Fibroblast of skin of scalp (primary cell): ENCODE measurements around the gene PAGE2.
"Not testable (repeated sequence)": the region's sequence is repeated elsewhere in the genome, so short reads cannot be mapped to it uniquely, and the experiment has no call there.

Experiments used
- DNase-seq: peaks from one replicate; pipeline ENCODE4 v3.0.0-alpha.2; 2013

The PAGE2 gene

GRCh38 chrX:55127692-55128091 is 38.9 kb downstream of the PAGE2 start:
- no peak for DNase-seq

- DNase-seq = no peak
Measured at GRCh38 chrX:55129361-55129760, 40.5 kb downstream of the PAGE2 start.

GRCh38 chrX:55130481-55130880 is 41.7 kb downstream of the PAGE2 start:
- DNase-seq = no peak

GRCh38 chrX:55132416-55132815 is 43.6 kb downstream of the PAGE2 start:
- DNase-seq = no peak

- peak; percentile 33 for DNase-seq
Measured at GRCh38 chrX:55135171-55135570, 46.4 kb downstream of the PAGE2 start.

- not testable (repeated sequence) for DNase-seq
Measured at GRCh38 chrX:55140800-55141199, 52.0 kb downstream of the PAGE2 start.
